Activated T-helper 17 cell treated with anti-CD3 and anti-CD28 coated beads, Interleukin-2, amount 50 U/mL, for 72 hours (primary cell): ENCODE measurements around the gene KRTAP20-2. TPM values are rescaled to one million over a fixed set of nuclear protein-coding genes. Genes with fewer than 3 reads are reported as not detected.

Experiments
- ATAC-seq: fragments of 150-1000 bp; cut with Tn5 transposase; replicated peaks from 2 replicates; pipeline ENCODE4 v1.10.0; 2021; ENCODE audit warnings: mild to moderate bottlenecking, moderate library complexity
- H3K27ac Mint-ChIP-seq: one replicate; pipeline ENCODE4 v1.8.0; 2022; ENCODE audit warnings: mixed read lengths
- H3K27me3 Mint-ChIP-seq: one replicate; pipeline ENCODE4 v1.8.0; 2022; ENCODE audit warnings: mixed read lengths
- H3K36me3 Mint-ChIP-seq: one replicate; pipeline ENCODE4 v1.8.0; 2022; ENCODE audit warnings: low read depth, mild to moderate bottlenecking, mixed read lengths
- H3K4me1 Mint-ChIP-seq: one replicate; pipeline ENCODE4 v1.8.0; 2022; ENCODE audit warnings: mixed read lengths
- H3K4me3 Mint-ChIP-seq: one replicate; pipeline ENCODE4 v1.8.0; 2022; ENCODE audit warnings: mild to moderate bottlenecking, mixed read lengths
- H3K9me3 Mint-ChIP-seq: one replicate; pipeline ENCODE4 v1.8.0; 2022; ENCODE audit warnings: mixed read lengths
- total RNA-seq, 2 donors: library from RNA; stranded (reverse); gene quantifications; one replicate each; pipeline ENCODE4 v1.2.3, GENCODE V29; 2022

Gene KRTAP20-2
- total RNA-seq, 2 donors from 2014 or later: not detected

DNA sequence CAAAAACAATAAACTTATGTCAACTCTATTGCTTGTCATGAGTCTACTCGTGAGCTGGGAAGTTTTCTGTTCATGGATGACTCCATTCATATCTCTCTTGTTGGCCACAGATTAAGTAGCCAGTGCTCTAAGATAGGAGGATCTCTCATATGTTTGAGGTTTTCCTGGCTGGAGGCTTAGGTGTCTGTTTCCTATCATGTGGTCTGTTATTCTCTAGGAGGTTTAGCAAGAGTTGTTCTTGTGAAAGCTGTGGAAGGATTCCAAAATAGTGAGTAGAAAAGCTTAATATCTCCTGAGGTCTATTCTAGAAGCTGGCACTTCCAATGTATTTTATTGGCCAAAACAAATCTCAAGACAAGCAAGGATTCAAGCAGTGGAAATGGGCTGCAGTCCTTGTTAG is 5.8 kb upstream of the KRTAP20-2 start:
- no peak for ATAC-seq
- no peaks in the 10 kb centered on the region for H3K4me1 Mint-ChIP-seq
- H3K9me3 Mint-ChIP-seq: peaks cover 6% of the 10 kb centered on the region
- no peak overlapping the region for H3K27ac Mint-ChIP-seq
- no peaks in the 10 kb centered on the region for H3K27me3 Mint-ChIP-seq
- no peaks in the 10 kb centered on the region for H3K36me3 Mint-ChIP-seq
- H3K4me3 Mint-ChIP-seq: no peak overlapping the region

DNA sequence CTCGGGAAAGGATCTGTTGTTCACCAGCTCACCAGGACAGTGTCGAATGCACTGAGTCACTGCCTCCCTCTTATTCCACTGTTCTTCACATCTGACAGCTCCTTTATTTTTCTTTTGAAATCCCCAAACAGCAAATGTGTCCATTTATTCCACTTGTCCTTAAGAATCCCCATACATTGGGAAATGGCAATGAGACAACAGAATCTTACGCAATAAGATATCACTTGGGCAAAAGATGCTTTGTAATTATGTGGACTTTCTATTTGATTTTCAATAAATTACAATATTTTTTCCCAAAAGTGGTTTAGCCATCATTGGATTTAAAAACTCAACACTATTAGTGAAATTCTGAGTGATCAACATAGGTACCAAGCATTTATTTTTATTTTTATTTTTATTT is 3.7 kb downstream of the KRTAP20-2 start:
- ATAC-seq: no peak
- Mint-ChIP-seq H3K36me3 (no peaks in the 10 kb centered on the region), H3K27me3 (no peaks in the 10 kb centered on the region), H3K4me1 (no peaks in the 10 kb centered on the region), H3K27ac (no peak overlapping the region), H3K9me3 (no peaks in the 10 kb centered on the region), H3K4me3 (no peak overlapping the region)

DNA sequence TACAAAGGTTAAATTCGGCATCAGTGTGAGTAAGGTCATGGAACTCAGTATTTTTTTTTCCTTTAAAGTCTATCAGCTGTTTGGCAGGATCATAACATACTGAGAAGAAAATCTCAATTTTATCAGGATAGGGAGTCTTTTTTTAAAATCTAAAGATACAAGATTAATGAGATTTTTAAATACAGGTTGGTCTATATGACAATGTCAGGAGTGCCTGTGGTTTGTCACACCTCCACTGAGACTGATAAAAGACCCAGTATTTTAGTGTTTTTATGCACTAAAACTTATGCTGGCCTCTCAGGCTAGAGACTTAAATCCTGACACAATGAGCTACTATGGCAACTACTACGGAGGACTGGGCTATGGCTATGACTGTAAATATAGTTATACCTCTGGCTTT is 7.6 kb downstream of the KRTAP20-2 start, which contains the start of gene KRTAP20-3:
TSS of gene KRTAP20-3 (plus strand) at position 301 of the 400 bp plus-strand sequence.
- Mint-ChIP-seq H3K9me3 (peaks cover 4% of the 10 kb centered on the region), H3K4me3 (no peak within 1 kb of the TSS), H3K4me1 (no peaks in the 10 kb centered on the region), H3K27ac (no peak within 1 kb of the TSS), H3K27me3 (peaks cover 7% of the 10 kb centered on the region), H3K36me3 (no peaks in the 10 kb centered on the region)
- no peak for ATAC-seq

DNA sequence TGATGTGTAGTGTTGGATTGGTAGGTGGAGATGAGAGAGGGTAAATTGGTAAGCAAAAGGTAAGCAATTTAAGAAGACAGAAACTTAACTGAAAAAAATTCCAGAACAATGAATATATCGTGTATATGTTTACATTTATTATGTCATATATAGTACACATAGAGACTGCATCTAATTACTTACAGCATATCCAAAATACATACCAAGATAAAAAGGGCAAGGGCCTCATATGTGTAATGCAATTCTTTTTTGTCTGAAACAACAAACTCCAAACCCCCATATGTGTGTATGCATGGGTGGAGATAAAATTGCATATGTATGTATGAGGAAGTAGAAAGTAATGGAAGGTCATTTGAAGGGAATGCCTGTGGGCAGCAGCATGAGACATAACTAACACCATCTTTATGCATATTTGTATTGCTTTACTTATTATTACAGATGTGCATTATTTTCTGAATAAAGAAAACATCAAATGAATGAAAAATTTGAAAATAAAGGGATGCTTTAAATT is 12.0 kb downstream of the KRTAP20-2 start:
- no peak for ATAC-seq
- Mint-ChIP-seq H3K4me1 (no peaks in the 10 kb centered on the region), H3K27ac (no peak overlapping the region), H3K36me3 (no peaks in the 10 kb centered on the region), H3K4me3 (no peak overlapping the region), H3K9me3 (peaks cover 4% of the 10 kb centered on the region), H3K27me3 (peaks cover 13% of the 10 kb centered on the region)

DNA sequence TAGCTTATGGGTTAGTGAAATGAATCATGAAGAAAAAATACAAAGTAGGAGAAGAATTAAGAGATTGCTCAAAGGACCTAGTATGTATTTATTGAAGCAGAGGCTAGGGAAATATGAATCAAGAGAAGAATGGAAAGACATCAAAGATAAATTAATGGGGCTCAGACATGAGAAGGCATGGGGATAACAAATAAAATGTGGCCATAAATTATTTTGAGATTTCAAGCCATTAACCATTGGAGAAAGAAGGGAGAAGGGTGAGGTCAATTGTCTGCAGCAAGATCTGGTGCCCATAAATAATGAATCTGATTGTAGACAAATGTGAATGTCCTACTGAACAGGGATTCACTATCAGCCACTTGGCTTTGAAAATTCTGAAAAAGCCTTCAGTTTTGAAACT is 17.9 kb downstream of the KRTAP20-2 start:
- Mint-ChIP-seq H3K36me3 (no peaks in the 10 kb centered on the region), H3K4me3 (no peak overlapping the region), H3K27me3 (peaks cover 6% of the 10 kb centered on the region), H3K9me3 (no peaks in the 10 kb centered on the region), H3K4me1 (no peaks in the 10 kb centered on the region), H3K27ac (no peak overlapping the region)
- no peak for ATAC-seq

DNA sequence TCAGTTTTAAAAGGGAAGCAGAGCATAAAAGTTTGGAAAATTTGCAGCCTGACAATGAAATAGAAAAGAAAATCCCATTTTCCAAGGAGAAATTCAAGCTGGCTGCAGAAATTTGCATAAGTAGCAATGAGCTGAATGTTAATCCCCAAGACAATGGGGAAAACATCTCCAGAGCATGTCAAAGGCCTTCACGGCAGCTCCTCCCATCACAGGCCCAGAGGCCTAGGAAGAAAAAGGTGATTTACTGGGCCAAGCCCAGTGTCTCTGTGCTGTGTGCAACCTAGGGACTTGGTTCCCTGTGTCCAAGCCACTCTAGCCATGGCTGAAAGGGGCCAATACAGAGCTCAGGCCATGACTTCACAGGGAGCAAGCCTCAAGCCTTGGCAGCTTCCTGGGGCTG is 33.8 kb downstream of the KRTAP20-2 start:
- H3K27ac Mint-ChIP-seq: no peak overlapping the region
- no peak for ATAC-seq
- no peak overlapping the region for H3K4me3 Mint-ChIP-seq
- H3K27me3 Mint-ChIP-seq: peaks cover 6% of the 10 kb centered on the region
- H3K36me3 Mint-ChIP-seq: no peaks in the 10 kb centered on the region
- H3K9me3 Mint-ChIP-seq: peaks cover 7% of the 10 kb centered on the region
- H3K4me1 Mint-ChIP-seq: no peaks in the 10 kb centered on the region

DNA sequence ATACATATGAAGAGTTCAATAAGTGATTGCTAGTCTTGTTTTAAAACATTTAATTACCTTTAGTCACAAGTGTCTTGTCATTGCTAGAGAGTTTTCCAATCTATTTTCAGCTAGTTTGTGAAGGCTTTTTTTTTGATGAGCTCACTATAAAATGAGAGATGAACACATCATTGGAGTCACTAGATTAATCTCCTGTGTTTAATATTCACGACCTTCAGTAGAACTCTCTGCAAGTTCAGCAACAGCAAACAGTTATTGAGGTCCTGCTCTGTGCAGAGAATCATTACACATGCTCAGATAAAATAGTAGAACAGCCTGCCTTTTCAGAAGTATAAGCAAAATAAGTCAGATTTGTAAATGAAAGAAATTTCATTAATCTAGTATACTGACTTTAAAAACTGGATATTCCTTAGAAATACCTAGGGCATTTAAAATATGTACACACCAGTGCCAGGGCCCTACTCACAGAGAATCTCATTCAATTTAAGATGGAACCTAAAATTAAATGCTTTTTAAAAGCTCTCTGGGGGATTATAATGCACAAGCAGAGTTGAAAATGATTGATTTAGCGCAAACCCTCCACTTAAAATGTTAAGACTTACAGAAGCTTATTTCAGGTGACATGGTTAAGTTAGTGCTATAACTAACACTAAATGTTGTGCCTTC is 38.1 kb downstream of the KRTAP20-2 start:
- no peaks in the 10 kb centered on the region for H3K36me3 Mint-ChIP-seq
- peaks cover 6% of the 10 kb centered on the region for H3K9me3 Mint-ChIP-seq
- H3K27me3 Mint-ChIP-seq: peaks cover 8% of the 10 kb centered on the region
- H3K4me3 Mint-ChIP-seq: no peak overlapping the region
- H3K4me1 Mint-ChIP-seq: no peaks in the 10 kb centered on the region
- no peak overlapping the region for H3K27ac Mint-ChIP-seq
- no peak for ATAC-seq

DNA sequence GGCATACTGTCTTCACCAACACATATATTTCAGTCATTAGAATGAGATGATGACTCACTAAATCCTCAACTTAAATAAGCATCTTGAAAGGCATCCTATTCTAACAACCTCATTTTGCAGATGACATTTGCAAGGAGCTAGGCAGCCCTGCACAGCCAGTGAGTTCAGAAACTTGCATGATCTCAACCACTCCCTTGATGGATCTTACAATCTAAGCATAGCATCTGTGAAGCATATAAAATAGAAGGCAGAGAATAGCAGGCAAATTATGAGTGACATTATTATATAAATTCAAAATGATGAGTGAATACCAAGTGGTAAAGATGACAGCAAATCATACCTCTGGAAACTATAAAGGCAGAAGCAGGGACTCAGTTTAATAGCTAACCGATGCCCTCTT is 39.3 kb downstream of the KRTAP20-2 start:
- Mint-ChIP-seq H3K27ac (no peak overlapping the region), H3K27me3 (peaks cover 4% of the 10 kb centered on the region), H3K4me1 (no peaks in the 10 kb centered on the region), H3K4me3 (no peak overlapping the region), H3K36me3 (no peaks in the 10 kb centered on the region), H3K9me3 (peaks cover 3% of the 10 kb centered on the region)
- no peak for ATAC-seq

DNA sequence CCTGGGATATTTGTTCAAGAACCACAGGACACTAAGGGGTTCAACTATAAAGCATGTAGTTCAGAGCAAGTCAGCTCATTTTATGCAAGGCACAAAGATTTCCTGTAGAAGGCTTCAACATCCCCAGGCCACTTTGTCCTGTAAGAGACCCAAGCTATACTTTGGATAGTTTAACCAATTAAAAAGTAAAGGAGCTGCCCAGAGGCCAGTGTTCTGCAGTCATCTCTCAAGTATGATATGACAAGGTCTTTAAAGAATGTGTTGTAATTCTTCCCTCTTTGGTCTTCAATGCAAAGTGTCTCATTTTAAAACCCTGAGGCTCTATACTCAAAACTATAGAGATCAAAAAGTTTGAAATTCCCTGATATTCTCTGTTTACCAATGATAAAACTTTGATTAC is 41.7 kb downstream of the KRTAP20-2 start:
- no peak overlapping the region for H3K27ac Mint-ChIP-seq
- H3K4me1 Mint-ChIP-seq: no peaks in the 10 kb centered on the region
- no peak for ATAC-seq
- no peaks in the 10 kb centered on the region for H3K36me3 Mint-ChIP-seq
- H3K4me3 Mint-ChIP-seq: no peak overlapping the region
- H3K9me3 Mint-ChIP-seq: no peaks in the 10 kb centered on the region
- H3K27me3 Mint-ChIP-seq: peaks cover 4% of the 10 kb centered on the region

DNA sequence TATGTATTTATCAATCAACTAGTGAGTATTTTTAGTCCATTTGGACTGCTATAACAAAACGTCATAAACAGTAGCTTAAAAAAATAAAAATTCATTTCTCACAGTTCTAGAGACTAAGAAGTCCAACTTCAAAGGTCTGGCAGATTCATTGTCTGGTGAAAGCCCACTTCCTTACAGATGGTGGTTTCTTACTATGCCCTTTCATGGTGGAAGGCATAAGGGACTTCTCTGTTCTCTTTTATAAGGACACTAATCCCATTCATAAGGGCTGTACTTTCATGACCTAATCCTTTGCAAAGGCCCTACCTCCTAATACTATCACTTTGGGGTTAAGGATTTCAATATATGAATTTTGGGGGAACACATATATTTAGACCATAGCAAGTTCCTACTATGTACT is 45.6 kb downstream of the KRTAP20-2 start:
- H3K27me3 Mint-ChIP-seq: no peaks in the 10 kb centered on the region
- H3K27ac Mint-ChIP-seq: no peak overlapping the region
- H3K36me3 Mint-ChIP-seq: no peaks in the 10 kb centered on the region
- H3K9me3 Mint-ChIP-seq: no peaks in the 10 kb centered on the region
- no peak overlapping the region for H3K4me3 Mint-ChIP-seq
- no peaks in the 10 kb centered on the region for H3K4me1 Mint-ChIP-seq
- ATAC-seq: no peak

DNA sequence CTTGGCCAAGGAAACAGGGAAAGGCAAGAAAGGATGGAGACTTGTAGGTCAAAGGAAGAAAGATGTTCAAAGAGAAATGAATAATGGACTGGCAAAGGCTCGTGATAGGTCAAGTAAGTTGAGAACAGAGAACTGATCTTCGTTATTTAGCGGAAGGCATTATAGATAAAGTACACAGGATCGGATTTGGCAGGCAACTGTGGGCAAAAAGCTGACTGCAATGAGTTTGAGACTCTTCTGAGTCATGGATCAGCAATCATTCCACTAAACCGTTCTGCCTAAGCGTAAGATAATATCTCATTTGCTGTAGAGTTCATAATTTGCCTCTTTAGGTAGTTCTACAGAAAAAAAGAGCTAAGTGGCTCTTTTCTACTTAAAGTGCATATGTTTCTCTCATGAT is 49.5 kb downstream of the KRTAP20-2 start:
- no peaks in the 10 kb centered on the region for H3K9me3 Mint-ChIP-seq
- H3K4me3 Mint-ChIP-seq: no peak overlapping the region
- ATAC-seq: no peak
- no peaks in the 10 kb centered on the region for H3K4me1 Mint-ChIP-seq
- no peak overlapping the region for H3K27ac Mint-ChIP-seq
- no peaks in the 10 kb centered on the region for H3K36me3 Mint-ChIP-seq
- H3K27me3 Mint-ChIP-seq: no peaks in the 10 kb centered on the region

Other genes with a start within 250 kb of the KRTAP20-2 start
- not detected for gene KRTAP13-1, start 239.2 kb upstream of the KRTAP20-2 start, total RNA-seq
- gene KRTAP13-3, start 209.3 kb upstream of the KRTAP20-2 start, total RNA-seq: not detected
- not detected for gene KRTAP13-4, start 205.0 kb upstream of the KRTAP20-2 start, total RNA-seq
- gene KRTAP15-1, start 194.9 kb upstream of the KRTAP20-2 start, total RNA-seq: not detected
- gene KRTAP19-1, start 154.8 kb upstream of the KRTAP20-2 start, total RNA-seq: not detected
- not detected for gene KRTAP19-2, start 147.8 kb upstream of the KRTAP20-2 start, total RNA-seq
- not detected for gene KRTAP19-3, start 143.2 kb upstream of the KRTAP20-2 start, total RNA-seq
- not detected for gene KRTAP19-4, start 138.0 kb upstream of the KRTAP20-2 start, total RNA-seq
- not detected for gene KRTAP19-5, start 133.1 kb upstream of the KRTAP20-2 start, total RNA-seq
- gene KRTAP19-6, start 93.3 kb upstream of the KRTAP20-2 start, total RNA-seq: not detected
- not detected for gene KRTAP19-7, start 73.9 kb upstream of the KRTAP20-2 start, total RNA-seq
- not detected for gene KRTAP22-2, start 44.8 kb upstream of the KRTAP20-2 start, total RNA-seq
- not detected for gene KRTAP6-3, start 42.8 kb upstream of the KRTAP20-2 start, total RNA-seq
- gene KRTAP6-2, start 36.3 kb upstream of the KRTAP20-2 start, total RNA-seq: not detected
- gene KRTAP22-1, start 34.1 kb upstream of the KRTAP20-2 start, total RNA-seq: not detected
- not detected for gene KRTAP6-1, start 21.3 kb upstream of the KRTAP20-2 start, total RNA-seq
- gene KRTAP20-1, start 18.8 kb upstream of the KRTAP20-2 start, total RNA-seq: not detected
- gene KRTAP20-4, start 14.6 kb upstream of the KRTAP20-2 start, total RNA-seq: not detected
- not detected for gene KRTAP20-3, start 7.7 kb downstream of the KRTAP20-2 start, total RNA-seq
- gene KRTAP21-3, start 83.6 kb downstream of the KRTAP20-2 start, total RNA-seq: not detected
- gene KRTAP21-2, start 112.1 kb downstream of the KRTAP20-2 start, total RNA-seq: not detected
- not detected for gene KRTAP21-1, start 120.2 kb downstream of the KRTAP20-2 start, total RNA-seq
- not detected for gene KRTAP8-1, start 178.1 kb downstream of the KRTAP20-2 start, total RNA-seq
- gene KRTAP7-1, start 194.6 kb downstream of the KRTAP20-2 start, total RNA-seq: not detected
- gene KRTAP11-1, start 246.4 kb downstream of the KRTAP20-2 start, total RNA-seq: not detected